HepG2 (cell line): ENCODE measurements around the gene GNG7. TPM values are rescaled to one million over a fixed set of nuclear protein-coding genes. Genes with fewer than 3 reads are reported as not detected.

Source experiments
- AKAP8 ChIP-seq: sonication (generic); formaldehyde crosslinking; IDR thresholded peaks from 2 replicates; pipeline ENCODE4 v1.5.1; 2020; ENCODE audit warnings: mild to moderate bottlenecking, missing genetic modification reagents
- ELF3 ChIP-seq: IDR thresholded peaks from 2 replicates; pipeline ENCODE4 v1.6.1; 2016; ENCODE audit warnings: missing genetic modification reagents, missing compliant biosample characterization
- EZH2 ChIP-seq: conservative IDR thresholded peaks from 2 replicates; pipeline ENCODE4 v1.6.1; 2012; ENCODE audit warnings: mild to moderate bottlenecking, low read depth, low read length, moderate library complexity
- HDAC2 ChIP-seq: sonication (generic); formaldehyde crosslinking; IDR thresholded peaks from 2 replicates; pipeline ENCODE4 v1.4.0; 2020; ENCODE audit warnings: missing genetic modification reagents
- IKZF4 ChIP-seq: sonication (generic); formaldehyde crosslinking; IDR thresholded peaks from 2 replicates; pipeline ENCODE4 v1.5.1; 2020; ENCODE audit warnings: borderline replicate concordance, mild to moderate bottlenecking, low read depth, missing genetic modification reagents; ENCODE audit errors: not compliant biosample characterization
- MLXIP ChIP-seq: sonication (generic); formaldehyde crosslinking; IDR thresholded peaks from 2 replicates; pipeline ENCODE4 v1.9.0; 2021; ENCODE audit warnings: missing genetic modification reagents, borderline replicate concordance
- ZBTB40 ChIP-seq, 2 experiments: fragments of 450-650 bp in 1 of 2; sonication (generic) in 1 of 2; formaldehyde crosslinking in 1 of 2; IDR thresholded peaks; 2 replicates each; pipeline versions ENCODE4 v1.6.1 to v1.8.0; 2016 to 2022; ENCODE audit warnings: antibody characterized with exemption in 1 of 2, mild to moderate bottlenecking in 1 of 2, missing genetic modification reagents in 1 of 2
- ZNF33B ChIP-seq: sonication (generic); formaldehyde crosslinking; IDR thresholded peaks from 2 replicates; pipeline ENCODE4 v1.5.1; 2020; ENCODE audit warnings: mild to moderate bottlenecking, missing genetic modification reagents
- ZNF567 ChIP-seq: sonication (generic); formaldehyde crosslinking; IDR thresholded peaks from 2 replicates; pipeline ENCODE4 v1.8.1; 2023; ENCODE audit warnings: mild to moderate bottlenecking, missing genetic modification reagents, borderline replicate concordance
- polyA plus RNA-seq, 8 experiments: library from polyadenylated mRNA; depleted of rRNA in 3 of 8; stranded (reverse) in 7 of 8; unstranded in 1 of 8; fragments of >200 nt; fragmentation: Illumina TruSeq in 4 of 8; extraction: Trizol in 4 of 8; gene quantifications; 2 replicates each; pipeline versions ENCODE4 v1.2.1 to v1.2.3, GENCODE V29; 2011 to 2016; ENCODE audit warnings: low read depth in 4 of 8, missing spikeins in 1 of 8, mixed read lengths in 1 of 8; ENCODE audit not compliant: insufficient read depth in 1 of 8
- total RNA-seq, 5 experiments: library from RNA; depleted of rRNA; stranded (reverse); fragments of >200 nt; fragmentation: Illumina TruSeq; extraction: Trizol; gene quantifications; 2 replicates each; pipeline ENCODE4 v1.2.3, GENCODE V29; 2016; ENCODE audit warnings: low read depth in 1 of 5
- TF ChIP-seq, protein P1 (sequence below): sonication (generic); formaldehyde crosslinking; IDR thresholded peaks from 2 replicates; pipeline ENCODE4 v1.4.0; 2020; ENCODE audit warnings: mild to moderate bottlenecking, missing genetic modification reagents

The GNG7 gene
- total and polyA plus RNA-seq, 2 of the 13 experiments (the other 11 are each of a cell fraction or from before 2014, with no cell fraction given): 1.4 to 3.3 TPM

GRCh38 chr19:2462635-2463421 is 239.7 kb downstream of the GNG7 start (continued):
- TF ChIP-seq MLXIP (peak; percentile 75; the same call in 1 of the 2 replicates), IKZF4 (CRISPR knock-in tag) (no peak), ELF3 (CRISPR knock-in tag) (peak; percentile 77), EZH2 (no peak), HDAC2 (CRISPR knock-in tag) (peak; percentile 82), ZNF567 (CRISPR knock-in tag) (no peak), ZNF33B (no peak), ZBTB40 (IDR thresholded peaks at IDR 0.05) (no peak), ZBTB40 (CRISPR knock-in tag; IDR thresholded peaks at IDR 0.05) (peak; percentile 70; the same call in 1 of the 2 replicates), AKAP8 (CRISPR knock-in tag) (0 out of 2 replicates have a peak, but pooled peaks have one; percentile 54)
- TF ChIP-seq, protein P1, sequence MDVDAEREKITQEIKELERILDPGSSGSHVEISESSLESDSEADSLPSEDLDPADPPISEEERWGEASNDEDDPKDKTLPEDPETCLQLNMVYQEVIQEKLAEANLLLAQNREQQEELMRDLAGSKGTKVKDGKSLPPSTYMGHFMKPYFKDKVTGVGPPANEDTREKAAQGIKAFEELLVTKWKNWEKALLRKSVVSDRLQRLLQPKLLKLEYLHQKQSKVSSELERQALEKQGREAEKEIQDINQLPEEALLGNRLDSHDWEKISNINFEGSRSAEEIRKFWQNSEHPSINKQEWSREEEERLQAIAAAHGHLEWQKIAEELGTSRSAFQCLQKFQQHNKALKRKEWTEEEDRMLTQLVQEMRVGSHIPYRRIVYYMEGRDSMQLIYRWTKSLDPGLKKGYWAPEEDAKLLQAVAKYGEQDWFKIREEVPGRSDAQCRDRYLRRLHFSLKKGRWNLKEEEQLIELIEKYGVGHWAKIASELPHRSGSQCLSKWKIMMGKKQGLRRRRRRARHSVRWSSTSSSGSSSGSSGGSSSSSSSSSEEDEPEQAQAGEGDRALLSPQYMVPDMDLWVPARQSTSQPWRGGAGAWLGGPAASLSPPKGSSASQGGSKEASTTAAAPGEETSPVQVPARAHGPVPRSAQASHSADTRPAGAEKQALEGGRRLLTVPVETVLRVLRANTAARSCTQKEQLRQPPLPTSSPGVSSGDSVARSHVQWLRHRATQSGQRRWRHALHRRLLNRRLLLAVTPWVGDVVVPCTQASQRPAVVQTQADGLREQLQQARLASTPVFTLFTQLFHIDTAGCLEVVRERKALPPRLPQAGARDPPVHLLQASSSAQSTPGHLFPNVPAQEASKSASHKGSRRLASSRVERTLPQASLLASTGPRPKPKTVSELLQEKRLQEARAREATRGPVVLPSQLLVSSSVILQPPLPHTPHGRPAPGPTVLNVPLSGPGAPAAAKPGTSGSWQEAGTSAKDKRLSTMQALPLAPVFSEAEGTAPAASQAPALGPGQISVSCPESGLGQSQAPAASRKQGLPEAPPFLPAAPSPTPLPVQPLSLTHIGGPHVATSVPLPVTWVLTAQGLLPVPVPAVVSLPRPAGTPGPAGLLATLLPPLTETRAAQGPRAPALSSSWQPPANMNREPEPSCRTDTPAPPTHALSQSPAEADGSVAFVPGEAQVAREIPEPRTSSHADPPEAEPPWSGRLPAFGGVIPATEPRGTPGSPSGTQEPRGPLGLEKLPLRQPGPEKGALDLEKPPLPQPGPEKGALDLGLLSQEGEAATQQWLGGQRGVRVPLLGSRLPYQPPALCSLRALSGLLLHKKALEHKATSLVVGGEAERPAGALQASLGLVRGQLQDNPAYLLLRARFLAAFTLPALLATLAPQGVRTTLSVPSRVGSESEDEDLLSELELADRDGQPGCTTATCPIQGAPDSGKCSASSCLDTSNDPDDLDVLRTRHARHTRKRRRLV (CRISPR knock-in tag): peak; percentile 93
